Upper lobe of right lung (tissue), 1 donor: ENCODE measurements around the gene LDHA. TPM values are rescaled to one million over a fixed set of nuclear protein-coding genes. Genes with fewer than 3 reads are reported as not detected.

Experiments used
- ATAC-seq: fragments of 200-7000 bp; cut with Tn5 transposase; one replicate; pipeline ENCODE4 v1.9.1; 2020; ENCODE audit warnings: mild to moderate bottlenecking, moderate library complexity
- DNase-seq: peaks from one replicate; pipeline ENCODE4 v3.0.0-alpha.2; 2020
- H3K27ac ChIP-seq: fragments of 200-600 bp; one replicate; pipeline ENCODE4 v1.8.0; 2022
- H3K27me3 ChIP-seq: fragments of 200-600 bp; one replicate; pipeline ENCODE4 v1.8.0; 2022; ENCODE audit warnings: mild to moderate bottlenecking
- H3K36me3 ChIP-seq: fragments of 200-600 bp; one replicate; pipeline ENCODE4 v1.8.0; 2022
- H3K4me1 ChIP-seq: fragments of 200-600 bp; one replicate; pipeline ENCODE4 v1.8.0; 2022
- H3K4me3 ChIP-seq: fragments of 200-600 bp; one replicate; pipeline ENCODE4 v1.8.0; 2022; ENCODE audit warnings: mild to moderate bottlenecking
- H3K9me3 ChIP-seq: fragments of 200-600 bp; one replicate; pipeline ENCODE4 v1.8.0; 2022
- CTCF ChIP-seq: fragments of 200-600 bp; IDR thresholded peaks from one replicate; pipeline ENCODE4 v1.8.0; 2022; ENCODE audit warnings: antibody characterized with exemption
- intact Hi-C: fragments of 100-400 bp; cut with DNase I; formaldehyde crosslinking; loops from one replicate; pipeline ENCODE4 v1.11.0; 2022
- total RNA-seq: library from RNA; stranded (reverse); fragmentation: NEBNext Ultra II Directional; extraction: Animal tissue kit (Norgen Biotek cat#: 25700); gene quantifications from one replicate; pipeline ENCODE4 v1.2.1, GENCODE V29; 2021
- donor health status: DM: no; HTN: yes; CAD: no; lungs with severe emphysema.

The LDHA gene
- total RNA-seq, 1 donor from 2014 or later = 231 TPM

DNA sequence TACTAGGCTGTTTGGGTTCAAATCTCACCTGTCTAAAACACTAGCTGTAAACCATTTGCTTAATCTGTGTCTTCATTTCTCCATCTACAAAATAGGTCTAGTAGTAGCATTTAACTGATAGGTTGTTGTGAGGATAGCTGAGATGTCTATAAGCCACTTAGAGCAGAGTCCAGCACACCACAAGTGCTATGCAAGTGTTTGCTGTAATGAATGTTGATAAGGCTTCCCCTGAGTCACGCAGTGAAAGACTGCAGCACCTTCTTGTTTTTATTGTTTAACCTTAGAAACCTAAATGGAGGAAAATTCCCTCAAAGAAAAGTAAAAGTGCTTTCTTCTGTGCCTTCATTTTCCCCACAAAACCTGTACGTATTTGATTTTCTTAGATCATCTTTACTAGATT lies 23.1 kb upstream of the LDHA start:
- Histone ChIP-seq H3K27me3 (no peaks in the 10 kb centered on the region), H3K9me3 (no peaks in the 10 kb centered on the region), H3K4me1 (no peaks in the 10 kb centered on the region), H3K27ac (no peak overlapping the region), H3K36me3 (peaks cover 15% of the 10 kb centered on the region), H3K4me3 (no peak overlapping the region)
- TF ChIP-seq CTCF = no peak
- ATAC-seq (no peak), DNase-seq (no peak)
- intact Hi-C loops = no loop called here

DNA sequence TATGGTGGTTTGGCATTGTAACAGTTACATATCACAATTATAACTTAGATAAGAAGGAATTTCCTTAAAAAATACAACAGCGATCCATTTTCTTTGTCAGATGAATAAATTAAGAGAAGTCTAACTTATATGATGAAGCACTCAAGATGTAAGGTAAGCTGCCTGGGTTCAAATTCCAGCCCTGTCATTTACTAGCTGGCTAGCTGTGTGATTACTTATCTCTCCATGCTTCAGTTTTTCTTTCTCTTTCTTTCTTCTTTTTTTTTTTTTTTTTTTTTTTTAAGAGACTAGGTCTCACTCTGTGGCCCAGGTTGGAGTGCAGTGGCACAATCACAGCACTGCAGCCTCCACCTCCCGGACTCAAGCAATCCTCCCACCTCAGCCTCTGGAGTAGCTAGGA lies 22.2 kb upstream of the LDHA start:
- no peak for DNase-seq
- no peak for ATAC-seq
- H3K36me3 ChIP-seq = peaks cover 6% of the 10 kb centered on the region
- H3K9me3 ChIP-seq = no peaks in the 10 kb centered on the region
- no peaks in the 10 kb centered on the region for H3K27me3 ChIP-seq
- intact Hi-C loops = no loop called here
- H3K27ac ChIP-seq = no peak overlapping the region
- H3K4me1 ChIP-seq = no peaks in the 10 kb centered on the region
- no peak for TF ChIP-seq CTCF
- no peak overlapping the region for H3K4me3 ChIP-seq

DNA sequence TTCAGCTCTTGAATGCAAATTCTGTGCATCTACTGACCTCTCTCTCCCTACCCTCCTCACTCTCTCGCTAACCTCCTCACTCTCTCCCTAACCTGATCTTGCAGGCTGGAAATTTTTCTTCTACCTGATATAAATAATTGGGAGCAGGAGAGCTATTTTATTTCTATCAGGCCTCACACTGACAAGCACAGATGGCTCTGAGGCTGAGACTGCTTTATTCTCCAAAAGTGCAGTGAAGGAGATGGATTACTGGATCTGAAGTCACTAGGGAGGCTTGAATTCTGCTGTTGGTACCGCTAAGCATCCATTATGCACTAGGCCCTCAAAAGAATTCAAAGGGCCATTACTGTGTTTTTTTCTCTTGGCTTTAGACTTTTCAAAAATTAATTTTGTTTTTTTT lies 19.4 kb upstream of the LDHA start:
- intact Hi-C loops = no loop called here
- Histone ChIP-seq H3K27ac (no peak overlapping the region), H3K4me1 (no peaks in the 10 kb centered on the region), H3K4me3 (no peak overlapping the region), H3K36me3 (no peaks in the 10 kb centered on the region), H3K27me3 (no peaks in the 10 kb centered on the region), H3K9me3 (no peaks in the 10 kb centered on the region)
- no peak for TF ChIP-seq CTCF
- DNase-seq = no peak
- no peak for ATAC-seq

GRCh38 chr11:18375941-18376340 lies 18.4 kb upstream of the LDHA start:
- H3K36me3 ChIP-seq = no peaks in the 10 kb centered on the region
- no peak for TF ChIP-seq CTCF
- DNase-seq (no peak), ATAC-seq (no peak)
- no peaks in the 10 kb centered on the region for H3K9me3 ChIP-seq
- H3K4me3 ChIP-seq = no peak overlapping the region
- no peaks in the 10 kb centered on the region for H3K4me1 ChIP-seq
- H3K27ac ChIP-seq = no peak overlapping the region
- intact Hi-C loops = no loop called here
- no peaks in the 10 kb centered on the region for H3K27me3 ChIP-seq

DNA sequence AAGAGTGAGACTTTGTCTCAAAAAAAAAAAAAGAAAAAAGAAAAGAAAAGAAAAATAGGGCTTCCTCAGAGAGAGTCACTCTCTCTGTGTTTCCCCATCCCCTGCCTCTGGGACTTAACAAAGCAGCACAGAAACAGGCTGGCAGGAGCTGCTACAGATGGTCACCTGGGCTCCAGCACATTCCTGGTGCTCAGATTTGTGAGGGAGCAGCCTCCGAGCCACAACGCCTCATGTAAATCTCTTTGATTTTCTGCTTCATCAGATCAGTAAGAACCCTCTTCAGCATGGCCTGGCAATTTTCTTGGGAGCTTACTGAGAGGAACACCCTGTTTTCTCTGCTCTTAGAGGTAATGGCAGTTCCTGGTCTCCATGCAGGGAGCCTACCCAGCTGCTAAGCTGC lies 15.2 kb upstream of the LDHA start:
- Histone ChIP-seq H3K9me3 (no peaks in the 10 kb centered on the region), H3K36me3 (no peaks in the 10 kb centered on the region), H3K4me1 (peaks cover 10% of the 10 kb centered on the region), H3K27ac (no peak overlapping the region), H3K27me3 (no peaks in the 10 kb centered on the region), H3K4me3 (no peak overlapping the region)
- ATAC-seq (no peak), DNase-seq (no peak)
- TF ChIP-seq CTCF = no peak
- intact Hi-C loops = no loop called here
